Subcutaneous abdominal adipose tissue (tissue), 5 donors: Measurements from ENCODE around the gene TAAR5.
"Not testable (repeated sequence)": the region's sequence is repeated elsewhere in the genome, so short reads cannot be mapped to it uniquely, and the experiment has no call there.

ENCODE experiments used
- H3K27ac ChIP-seq: one replicate; pipeline ENCODE4 v1.7.0; 2013; ENCODE audit warnings: low read depth, mild to moderate bottlenecking, inconsistent platforms, low read length, moderate library complexity
- H3K27me3 ChIP-seq, 5 donors: one replicate each; pipeline ENCODE4 v1.7.0; 2013; ENCODE audit warnings: low read length in 5 of 5, inconsistent platforms in 1 of 5; ENCODE audit not compliant: control insufficient read depth in 5 of 5, insufficient read depth in 4 of 5
- H3K36me3 ChIP-seq, 5 donors: one replicate each; pipeline ENCODE4 v1.7.0; 2013; ENCODE audit warnings: low read length in 5 of 5; ENCODE audit not compliant: control insufficient read depth in 5 of 5, insufficient read depth in 5 of 5
- H3K4me1 ChIP-seq, 5 donors: one replicate each; pipeline ENCODE4 v1.7.0; 2013; ENCODE audit warnings: low read length in 5 of 5, mild to moderate bottlenecking in 3 of 5, moderate library complexity in 1 of 5; ENCODE audit not compliant: control insufficient read depth in 5 of 5, insufficient read depth in 5 of 5
- H3K4me3 ChIP-seq, 5 donors: one replicate each; pipeline ENCODE4 v1.7.0; 2013; ENCODE audit warnings: low read length in 5 of 5, low read depth in 1 of 5
- H3K9ac ChIP-seq, 5 donors: one replicate each; pipeline ENCODE4 v1.7.0; 2013; ENCODE audit warnings: low read length in 5 of 5, mild to moderate bottlenecking in 4 of 5, moderate library complexity in 3 of 5
- H3K9me3 ChIP-seq, 5 donors: one replicate each; pipeline ENCODE4 v1.7.0; 2013; ENCODE audit warnings: low read length in 5 of 5; ENCODE audit not compliant: control insufficient read depth in 5 of 5
- donor health status: healthy.
- donor health status: healthy.
- donor health status: healthy.
- donor health status: healthy.
- donor health status: healthy.

TAAR5 gene

GRCh38 chr6:132584698-132585097 is 4.8 kb downstream of the TAAR5 start:
- no peaks in the 10 kb centered on the region for H3K27me3 ChIP-seq
- H3K36me3 ChIP-seq: no peaks in the 10 kb centered on the region
- H3K4me1 ChIP-seq: no peaks in the 10 kb centered on the region
- no peak overlapping the region for H3K9ac ChIP-seq
- no peak overlapping the region for H3K4me3 ChIP-seq
- H3K9me3 ChIP-seq: peaks cover 0 to 8% (median 0%) of the 10 kb centered on the region in 5 donors
- H3K27ac ChIP-seq: no peak overlapping the region

- Histone ChIP-seq H3K9ac (no peak overlapping the region), H3K27ac (no peak overlapping the region), H3K9me3 (no peaks in the 10 kb centered on the region), H3K4me3 (no peak overlapping the region), H3K36me3 (no peaks in the 10 kb centered on the region), H3K4me1 (no peaks in the 10 kb centered on the region), H3K27me3 (peaks cover 0 to 5% (median 0%) of the 10 kb centered on the region in 5 donors)
Measured at GRCh38 chr6:132571774-132572173, 17.8 kb downstream of the TAAR5 start.

GRCh38 chr6:132570221-132570777 is 19.2 kb downstream of the TAAR5 start, which contains the start of gene TAAR6:
Gene TAAR6, plus strand, starts transcription at chr6:132570322. Its CDS starts 0 bp downstream, at chr6:132570322.
- no peak within 1 kb of the TSS for H3K4me3 ChIP-seq
- H3K36me3 ChIP-seq: no peaks in the 10 kb centered on the region
- H3K4me1 ChIP-seq: no peaks in the 10 kb centered on the region
- no peak within 1 kb of the TSS for H3K9ac ChIP-seq
- H3K27me3 ChIP-seq: peaks cover 0 to 5% (median 0%) of the 10 kb centered on the region in 5 donors
- H3K27ac ChIP-seq: no peak within 1 kb of the TSS
- H3K9me3 ChIP-seq: no peaks in the 10 kb centered on the region

GRCh38 chr6:132569170-132569569 is 20.4 kb downstream of the TAAR5 start:
- H3K27me3 ChIP-seq: peaks cover 0 to 5% (median 0%) of the 10 kb centered on the region in 5 donors
- no peaks in the 10 kb centered on the region for H3K9me3 ChIP-seq
- no peak overlapping the region for H3K9ac ChIP-seq
- no peaks in the 10 kb centered on the region for H3K4me1 ChIP-seq
- no peak overlapping the region for H3K27ac ChIP-seq
- no peaks in the 10 kb centered on the region for H3K36me3 ChIP-seq
- H3K4me3 ChIP-seq: no peak overlapping the region

- H3K9ac ChIP-seq: no peak overlapping the region
Measured at GRCh38 chr6:132568611-132569010, 20.9 kb downstream of the TAAR5 start.

GRCh38 chr6:132567566-132567965 is 22.0 kb downstream of the TAAR5 start:
- H3K27me3 ChIP-seq: peaks cover 0 to 9% (median 0%) of the 10 kb centered on the region in 5 donors
- H3K36me3 ChIP-seq: no peaks in the 10 kb centered on the region
- H3K9me3 ChIP-seq: no peaks in the 10 kb centered on the region
- no peak overlapping the region for H3K9ac ChIP-seq
- no peak overlapping the region for H3K27ac ChIP-seq
- no peak overlapping the region for H3K4me3 ChIP-seq
- no peaks in the 10 kb centered on the region for H3K4me1 ChIP-seq

More at GRCh38 chr6:132568611-132569010, 20.9 kb downstream of the TAAR5 start:
- Histone ChIP-seq H3K9me3 (no peaks in the 10 kb centered on the region), H3K4me1 (no peaks in the 10 kb centered on the region), H3K4me3 (no peak overlapping the region), H3K27me3 (peaks cover 0 to 5% (median 0%) of the 10 kb centered on the region in 5 donors), H3K27ac (no peak overlapping the region), H3K36me3 (no peaks in the 10 kb centered on the region)

- Histone ChIP-seq H3K27me3 (peaks cover 0 to 11% (median 0%) of the 10 kb centered on the region in 5 donors), H3K27ac (no peak overlapping the region), H3K36me3 (no peaks in the 10 kb centered on the region), H3K9me3 (no peaks in the 10 kb centered on the region), H3K9ac (no peak overlapping the region), H3K4me1 (no peaks in the 10 kb centered on the region), H3K4me3 (no peak overlapping the region)
Measured at GRCh38 chr6:132566404-132566803, 23.1 kb downstream of the TAAR5 start.

- not testable (repeated sequence) for H3K9me3 ChIP-seq, H3K36me3 ChIP-seq, H3K4me3 ChIP-seq, H3K9ac ChIP-seq, H3K4me1 ChIP-seq, H3K27me3 ChIP-seq, H3K27ac ChIP-seq
Measured at GRCh38 chr6:132560087-132560486, 29.5 kb downstream of the TAAR5 start.

GRCh38 chr6:132552372-132552771 is 37.2 kb downstream of the TAAR5 start, which contains the start of gene TAAR8:
Gene TAAR8, plus strand, starts transcription at chr6:132552672. Its CDS starts 21 bp downstream, at chr6:132552693.
- no peaks in the 10 kb centered on the region for H3K9me3 ChIP-seq
- no peaks in the 10 kb centered on the region for H3K27me3 ChIP-seq
- no peaks in the 10 kb centered on the region for H3K36me3 ChIP-seq
- no peak within 1 kb of the TSS for H3K4me3 ChIP-seq
- no peaks in the 10 kb centered on the region for H3K4me1 ChIP-seq
- no peak within 1 kb of the TSS for H3K27ac ChIP-seq
- no peak within 1 kb of the TSS for H3K9ac ChIP-seq

- no peaks in the 10 kb centered on the region for H3K27me3 ChIP-seq
- H3K4me3 ChIP-seq: no peak overlapping the region
- H3K9ac ChIP-seq: no peak overlapping the region
- no peaks in the 10 kb centered on the region for H3K9me3 ChIP-seq
- no peaks in the 10 kb centered on the region for H3K4me1 ChIP-seq
- no peaks in the 10 kb centered on the region for H3K36me3 ChIP-seq
- H3K27ac ChIP-seq: no peak overlapping the region
Measured at GRCh38 chr6:132551214-132551613, 38.3 kb downstream of the TAAR5 start.
